Central memory CD4-positive, alpha-beta T cell (primary cell): ENCODE data around the gene SURF2.

Source experiments
- DNase-seq: peaks from one replicate; pipeline ENCODE4 v3.0.0; 2022

SURF2 gene

GRCh38 chr9:133403766-133404453 is 47.6 kb downstream of the SURF2 start:
- DNase-seq = peak; percentile 49

- DNase-seq = no peak
Observed at GRCh38 chr9:133404454-133405002, 48.2 kb downstream of the SURF2 start.

- no peak for DNase-seq
Observed at GRCh38 chr9:133405508-133406438, 49.4 kb downstream of the SURF2 start.

GRCh38 chr9:133406480-133407307 is 50.3 kb downstream of the SURF2 start:
- DNase-seq = peak; percentile 71

- no peak for DNase-seq
Observed at GRCh38 chr9:133408042-133408441, 51.7 kb downstream of the SURF2 start.
